ENCODE results near the gene OR13J1.

- TF ChIP-seq POLR2A (IDR thresholded peaks at IDR 0.05; ENCODE audit: low read depth, low read length), result no peak
- no peak for TF ChIP-seq SPI1 (IDR thresholded peaks at IDR 0.05; ENCODE audit: low read depth, low read length)
- TF ChIP-seq TAF1 (IDR thresholded peaks at IDR 0.05; ENCODE audit: low read depth, low read length), result no peak
- TF ChIP-seq POLR2AphosphoS5 (IDR thresholded peaks at IDR 0.05; ENCODE audit: low read depth, low read length), result no peak
- TF ChIP-seq PAX5 (IDR thresholded peaks at IDR 0.05; ENCODE audit: insufficient read depth, low read length, severe bottlenecking), result no peak
- TF ChIP-seq POU2F2 (IDR thresholded peaks at IDR 0.05; ENCODE audit: low read depth, low read length), result no peak
Measured at GRCh38 chr9:35891646-35892045, 21.4 kb upstream of the OR13J1 start.
